Measurements from ENCODE around the gene ZNF70. TPM values are rescaled to one million over a fixed set of nuclear protein-coding genes. Genes with fewer than 3 reads are reported as not detected.

ZNF70 gene
- total RNA-seq, 2 donors from 2014 or later, result 2.8 to 3.5 TPM

GRCh38 chr22:23705358-23705757, 45.6 kb downstream of the ZNF70 start:
- intact Hi-C loops (cut with DNase I), result no loop called here
- TF ChIP-seq CTCF (IDR thresholded peaks at IDR 0.05), result no peak
- no peak overlapping the region for H3K4me3 ChIP-seq
- H3K36me3 ChIP-seq, result peaks cover 4% of the 10 kb centered on the region
- H3K27ac ChIP-seq, result no peak overlapping the region
- H3K9me3 ChIP-seq, result no peaks in the 10 kb centered on the region
- H3K4me1 ChIP-seq, result no peaks in the 10 kb centered on the region
- DNase-seq, result no peak
- no peaks in the 10 kb centered on the region for H3K27me3 ChIP-seq
- H3K9ac ChIP-seq (ENCODE audit: low read depth in 2 of 2, low read length in 2 of 2), result no peak overlapping the region

GRCh38 chr22:23704829-23705228, 46.1 kb downstream of the ZNF70 start:
- no peak for TF ChIP-seq CTCF (IDR thresholded peaks at IDR 0.05)
- DNase-seq, result no peak
- no peaks in the 10 kb centered on the region for H3K27me3 ChIP-seq
- no peaks in the 10 kb centered on the region for H3K9me3 ChIP-seq
- H3K36me3 ChIP-seq, result peaks cover 4% of the 10 kb centered on the region
- intact Hi-C loops (cut with DNase I), result no loop called here
- H3K9ac ChIP-seq (ENCODE audit: low read depth in 2 of 2, low read length in 2 of 2), result no peak overlapping the region
- H3K4me3 ChIP-seq, result no peak overlapping the region
- H3K27ac ChIP-seq, result no peak overlapping the region
- no peaks in the 10 kb centered on the region for H3K4me1 ChIP-seq

- no peak overlapping the region for H3K27ac ChIP-seq
- no peak for DNase-seq
- H3K27me3 ChIP-seq, result no peaks in the 10 kb centered on the region
- no peak for TF ChIP-seq CTCF (IDR thresholded peaks at IDR 0.05)
- no peaks in the 10 kb centered on the region for H3K4me1 ChIP-seq
- no peak overlapping the region for H3K9ac ChIP-seq (ENCODE audit: low read depth in 2 of 2, low read length in 2 of 2)
- H3K9me3 ChIP-seq, result no peaks in the 10 kb centered on the region
- intact Hi-C loops (cut with DNase I), result no loop called here
- no peak overlapping the region for H3K4me3 ChIP-seq
- peaks cover 4% of the 10 kb centered on the region for H3K36me3 ChIP-seq
Measured at GRCh38 chr22:23704062-23704461, 46.9 kb downstream of the ZNF70 start.

GRCh38 chr22:23700706-23701105, 50.2 kb downstream of the ZNF70 start:
- Histone ChIP-seq H3K36me3 (no peaks in the 10 kb centered on the region), H3K27me3 (no peaks in the 10 kb centered on the region), H3K4me3 (no peak overlapping the region), H3K9me3 (no peaks in the 10 kb centered on the region), H3K9ac (ENCODE audit: low read depth in 2 of 2, low read length in 2 of 2) (no peak overlapping the region), H3K4me1 (no peaks in the 10 kb centered on the region), H3K27ac (no peak overlapping the region)
- intact Hi-C loops (cut with DNase I), result no loop called here
- no peak for TF ChIP-seq CTCF (IDR thresholded peaks at IDR 0.05)
- DNase-seq, result no peak

GRCh38 chr22:23698673-23699235, 52.2 kb downstream of the ZNF70 start:
- Histone ChIP-seq H3K9ac (ENCODE audit: low read depth in 2 of 2, low read length in 2 of 2) (no peak overlapping the region), H3K9me3 (no peaks in the 10 kb centered on the region), H3K4me3 (no peak overlapping the region), H3K27ac (no peak overlapping the region), H3K4me1 (no peaks in the 10 kb centered on the region), H3K27me3 (no peaks in the 10 kb centered on the region), H3K36me3 (no peaks in the 10 kb centered on the region)
- TF ChIP-seq CTCF (IDR thresholded peaks at IDR 0.05), result no peak
- intact Hi-C loops (cut with DNase I), result loop anchor here (10.0 kb wide), 1 partner anchor 64 kb away; the partner anchor contains the start of gene DRICH1
- no peak for DNase-seq

All from colonic mucosa (tissue), 4 donors.